ENCODE data around the gene POLG.

POLG gene

GRCh38 chr15:89361451-89362202, 27.0 kb upstream of the POLG start (continued):
- TF ChIP-seq, protein P1, sequence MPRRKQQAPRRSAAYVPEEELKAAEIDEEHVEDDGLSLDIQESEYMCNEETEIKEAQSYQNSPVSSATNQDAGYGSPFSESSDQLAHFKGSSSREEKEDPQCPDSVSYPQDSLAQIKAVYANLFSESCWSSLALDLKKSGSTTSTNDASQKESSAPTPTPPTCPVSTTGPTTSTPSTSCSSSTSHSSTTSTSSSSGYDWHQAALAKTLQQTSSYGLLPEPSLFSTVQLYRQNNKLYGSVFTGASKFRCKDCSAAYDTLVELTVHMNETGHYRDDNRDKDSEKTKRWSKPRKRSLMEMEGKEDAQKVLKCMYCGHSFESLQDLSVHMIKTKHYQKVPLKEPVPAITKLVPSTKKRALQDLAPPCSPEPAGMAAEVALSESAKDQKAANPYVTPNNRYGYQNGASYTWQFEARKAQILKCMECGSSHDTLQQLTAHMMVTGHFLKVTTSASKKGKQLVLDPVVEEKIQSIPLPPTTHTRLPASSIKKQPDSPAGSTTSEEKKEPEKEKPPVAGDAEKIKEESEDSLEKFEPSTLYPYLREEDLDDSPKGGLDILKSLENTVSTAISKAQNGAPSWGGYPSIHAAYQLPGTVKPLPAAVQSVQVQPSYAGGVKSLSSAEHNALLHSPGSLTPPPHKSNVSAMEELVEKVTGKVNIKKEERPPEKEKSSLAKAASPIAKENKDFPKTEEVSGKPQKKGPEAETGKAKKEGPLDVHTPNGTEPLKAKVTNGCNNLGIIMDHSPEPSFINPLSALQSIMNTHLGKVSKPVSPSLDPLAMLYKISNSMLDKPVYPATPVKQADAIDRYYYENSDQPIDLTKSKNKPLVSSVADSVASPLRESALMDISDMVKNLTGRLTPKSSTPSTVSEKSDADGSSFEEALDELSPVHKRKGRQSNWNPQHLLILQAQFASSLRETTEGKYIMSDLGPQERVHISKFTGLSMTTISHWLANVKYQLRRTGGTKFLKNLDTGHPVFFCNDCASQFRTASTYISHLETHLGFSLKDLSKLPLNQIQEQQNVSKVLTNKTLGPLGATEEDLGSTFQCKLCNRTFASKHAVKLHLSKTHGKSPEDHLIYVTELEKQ (tag by site-specific recombination; IDR thresholded peaks at IDR 0.05; ENCODE audit: borderline replicate concordance) = no peak
- TF ChIP-seq ZNF704 (tag by site-specific recombination; IDR thresholded peaks at IDR 0.05) (0 out of 2 replicates have a peak, but pooled peaks have one; percentile 58), ZFP3 (tag by site-specific recombination; IDR thresholded peaks at IDR 0.05; ENCODE audit: low read depth) (no peak), ZNF558 (tag by site-specific recombination; IDR thresholded peaks at IDR 0.05) (no peak), ZNF311 (tag by site-specific recombination; IDR thresholded peaks at IDR 0.05; ENCODE audit: borderline replicate concordance) (no peak), HOXC10 (CRISPR knock-in tag; IDR thresholded peaks at IDR 0.05) (0 out of 2 replicates have a peak, but pooled peaks have one; percentile 64), WT1 (tag by site-specific recombination; IDR thresholded peaks at IDR 0.05) (no peak), BCL11A (tag by site-specific recombination; IDR thresholded peaks at IDR 0.05; ENCODE audit: low read depth) (0 out of 2 replicates have a peak, but pooled peaks have one; percentile 20), ZBTB26 (tag by site-specific recombination; optimal IDR thresholded peaks at IDR 0.05) (peak; percentile 61), ZFP69B (tag by site-specific recombination; IDR thresholded peaks at IDR 0.05) (peak; percentile 54; the same call in 1 of the 2 replicates), ZNF354C (tag by site-specific recombination; IDR thresholded peaks at IDR 0.05; ENCODE audit: borderline replicate concordance, low read depth) (no peak), ZNF404 (tag by site-specific recombination; IDR thresholded peaks at IDR 0.05) (no peak), ZNF514 (tag by site-specific recombination; IDR thresholded peaks at IDR 0.05) (no peak), HOXD13 (CRISPR knock-in tag; IDR thresholded peaks at IDR 0.05; ENCODE audit: borderline replicate concordance) (peak; percentile 59; the same call in 1 of the 2 replicates), GLI4 (tag by site-specific recombination; IDR thresholded peaks at IDR 0.05) (no peak), ZNF335 (tag by site-specific recombination; conservative IDR thresholded peaks at IDR 0.05) (peak; percentile 95), GLIS2 (tag by site-specific recombination; IDR thresholded peaks at IDR 0.05) (peak; percentile 62)
- TF ChIP-seq, protein P2, sequence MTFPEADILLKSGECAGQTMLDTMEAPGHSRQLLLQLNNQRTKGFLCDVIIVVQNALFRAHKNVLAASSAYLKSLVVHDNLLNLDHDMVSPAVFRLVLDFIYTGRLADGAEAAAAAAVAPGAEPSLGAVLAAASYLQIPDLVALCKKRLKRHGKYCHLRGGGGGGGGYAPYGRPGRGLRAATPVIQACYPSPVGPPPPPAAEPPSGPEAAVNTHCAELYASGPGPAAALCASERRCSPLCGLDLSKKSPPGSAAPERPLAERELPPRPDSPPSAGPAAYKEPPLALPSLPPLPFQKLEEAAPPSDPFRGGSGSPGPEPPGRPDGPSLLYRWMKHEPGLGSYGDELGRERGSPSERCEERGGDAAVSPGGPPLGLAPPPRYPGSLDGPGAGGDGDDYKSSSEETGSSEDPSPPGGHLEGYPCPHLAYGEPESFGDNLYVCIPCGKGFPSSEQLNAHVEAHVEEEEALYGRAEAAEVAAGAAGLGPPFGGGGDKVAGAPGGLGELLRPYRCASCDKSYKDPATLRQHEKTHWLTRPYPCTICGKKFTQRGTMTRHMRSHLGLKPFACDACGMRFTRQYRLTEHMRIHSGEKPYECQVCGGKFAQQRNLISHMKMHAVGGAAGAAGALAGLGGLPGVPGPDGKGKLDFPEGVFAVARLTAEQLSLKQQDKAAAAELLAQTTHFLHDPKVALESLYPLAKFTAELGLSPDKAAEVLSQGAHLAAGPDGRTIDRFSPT (tag by site-specific recombination; IDR thresholded peaks at IDR 0.05) = peak; percentile 38; the same call in 1 of the 2 replicates
- TF ChIP-seq, protein P3, sequence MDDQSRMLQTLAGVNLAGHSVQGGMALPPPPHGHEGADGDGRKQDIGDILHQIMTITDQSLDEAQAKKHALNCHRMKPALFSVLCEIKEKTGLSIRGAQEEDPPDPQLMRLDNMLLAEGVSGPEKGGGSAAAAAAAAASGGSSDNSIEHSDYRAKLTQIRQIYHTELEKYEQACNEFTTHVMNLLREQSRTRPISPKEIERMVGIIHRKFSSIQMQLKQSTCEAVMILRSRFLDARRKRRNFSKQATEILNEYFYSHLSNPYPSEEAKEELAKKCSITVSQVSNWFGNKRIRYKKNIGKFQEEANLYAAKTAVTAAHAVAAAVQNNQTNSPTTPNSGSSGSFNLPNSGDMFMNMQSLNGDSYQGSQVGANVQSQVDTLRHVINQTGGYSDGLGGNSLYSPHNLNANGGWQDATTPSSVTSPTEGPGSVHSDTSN (CRISPR knock-in tag; IDR thresholded peaks at IDR 0.05) = peak; percentile 95
